GM23338 (cell line): ENCODE measurements around the gene SIRPA.

Experiments used
- CREB1 ChIP-seq: fragments of 250-450 bp; sonication (Bioruptor Pico); IDR thresholded peaks from 2 replicates; pipeline ENCODE4 v1.5.0; 2020; ENCODE audit warnings: low read depth, mild to moderate bottlenecking, moderate library complexity
- EZH2 ChIP-seq: fragments of 200-600 bp; sonication (generic); IDR thresholded peaks from one replicate; pipeline ENCODE4 v1.8.0; 2017; ENCODE audit warnings: antibody characterized with exemption, mild to moderate bottlenecking, low read depth; ENCODE audit not compliant: unreplicated experiment
- EZH2phosphoT487 ChIP-seq: fragments of 200-600 bp; sonication (generic); IDR thresholded peaks from one replicate; pipeline ENCODE4 v1.8.1; 2018; ENCODE audit warnings: antibody characterized with exemption; ENCODE audit not compliant: unreplicated experiment
- JUNB ChIP-seq: IDR thresholded peaks from one replicate; pipeline ENCODE4 v1.6.1; 2016; ENCODE audit warnings: antibody characterized with exemption; ENCODE audit not compliant: unreplicated experiment
- NANOG ChIP-seq: IDR thresholded peaks from 2 replicates; pipeline ENCODE4 v1.6.1; 2016; ENCODE audit warnings: antibody characterized with exemption, borderline replicate concordance
- POLR2AphosphoS5 ChIP-seq: IDR thresholded peaks from 2 replicates; pipeline ENCODE4 v1.6.1; 2016; ENCODE audit warnings: antibody characterized with exemption, low read depth
- ZNF114 ChIP-seq: fragments of 250-450 bp; sonication (Bioruptor Pico); IDR thresholded peaks from 2 replicates; pipeline ENCODE4 v1.5.0; 2020; ENCODE audit warnings: mild to moderate bottlenecking, moderate library complexity
- ZNF331 ChIP-seq: fragments of 250-450 bp; sonication (Bioruptor Pico); IDR thresholded peaks from 2 replicates; pipeline ENCODE4 v1.5.0; 2020; ENCODE audit warnings: low read depth, mild to moderate bottlenecking, moderate library complexity
- TF ChIP-seq, protein P1 (sequence below), 2 experiments: fragments of 200-600 bp in 1 of 2; sonication (generic) in 1 of 2; conservative IDR thresholded peaks; 2 replicates each; pipeline versions ENCODE4 v1.5.1 to v1.6.1; 2016 to 2017; ENCODE audit warnings: antibody characterized with exemption in 2 of 2, low read depth in 2 of 2, mild to moderate bottlenecking in 2 of 2, moderate library complexity in 1 of 2
- TF ChIP-seq, protein P2 (sequence below): IDR thresholded peaks from one replicate; pipeline ENCODE4 v1.6.1; 2018; ENCODE audit warnings: antibody characterized with exemption; ENCODE audit not compliant: unreplicated experiment

GRCh38 chr20:1862663-1863053 lies 32.5 kb upstream of the SIRPA start:
- no peak for TF ChIP-seq ZNF114
- TF ChIP-seq, protein P1, sequence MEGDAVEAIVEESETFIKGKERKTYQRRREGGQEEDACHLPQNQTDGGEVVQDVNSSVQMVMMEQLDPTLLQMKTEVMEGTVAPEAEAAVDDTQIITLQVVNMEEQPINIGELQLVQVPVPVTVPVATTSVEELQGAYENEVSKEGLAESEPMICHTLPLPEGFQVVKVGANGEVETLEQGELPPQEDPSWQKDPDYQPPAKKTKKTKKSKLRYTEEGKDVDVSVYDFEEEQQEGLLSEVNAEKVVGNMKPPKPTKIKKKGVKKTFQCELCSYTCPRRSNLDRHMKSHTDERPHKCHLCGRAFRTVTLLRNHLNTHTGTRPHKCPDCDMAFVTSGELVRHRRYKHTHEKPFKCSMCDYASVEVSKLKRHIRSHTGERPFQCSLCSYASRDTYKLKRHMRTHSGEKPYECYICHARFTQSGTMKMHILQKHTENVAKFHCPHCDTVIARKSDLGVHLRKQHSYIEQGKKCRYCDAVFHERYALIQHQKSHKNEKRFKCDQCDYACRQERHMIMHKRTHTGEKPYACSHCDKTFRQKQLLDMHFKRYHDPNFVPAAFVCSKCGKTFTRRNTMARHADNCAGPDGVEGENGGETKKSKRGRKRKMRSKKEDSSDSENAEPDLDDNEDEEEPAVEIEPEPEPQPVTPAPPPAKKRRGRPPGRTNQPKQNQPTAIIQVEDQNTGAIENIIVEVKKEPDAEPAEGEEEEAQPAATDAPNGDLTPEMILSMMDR (conservative IDR thresholded peaks at IDR 0.05; ENCODE audit: low read depth in 2 of 2), result no peak
- no peak for TF ChIP-seq EZH2
- no peak for TF ChIP-seq JUNB
- no peak for TF ChIP-seq POLR2AphosphoS5
- TF ChIP-seq, protein P2, sequence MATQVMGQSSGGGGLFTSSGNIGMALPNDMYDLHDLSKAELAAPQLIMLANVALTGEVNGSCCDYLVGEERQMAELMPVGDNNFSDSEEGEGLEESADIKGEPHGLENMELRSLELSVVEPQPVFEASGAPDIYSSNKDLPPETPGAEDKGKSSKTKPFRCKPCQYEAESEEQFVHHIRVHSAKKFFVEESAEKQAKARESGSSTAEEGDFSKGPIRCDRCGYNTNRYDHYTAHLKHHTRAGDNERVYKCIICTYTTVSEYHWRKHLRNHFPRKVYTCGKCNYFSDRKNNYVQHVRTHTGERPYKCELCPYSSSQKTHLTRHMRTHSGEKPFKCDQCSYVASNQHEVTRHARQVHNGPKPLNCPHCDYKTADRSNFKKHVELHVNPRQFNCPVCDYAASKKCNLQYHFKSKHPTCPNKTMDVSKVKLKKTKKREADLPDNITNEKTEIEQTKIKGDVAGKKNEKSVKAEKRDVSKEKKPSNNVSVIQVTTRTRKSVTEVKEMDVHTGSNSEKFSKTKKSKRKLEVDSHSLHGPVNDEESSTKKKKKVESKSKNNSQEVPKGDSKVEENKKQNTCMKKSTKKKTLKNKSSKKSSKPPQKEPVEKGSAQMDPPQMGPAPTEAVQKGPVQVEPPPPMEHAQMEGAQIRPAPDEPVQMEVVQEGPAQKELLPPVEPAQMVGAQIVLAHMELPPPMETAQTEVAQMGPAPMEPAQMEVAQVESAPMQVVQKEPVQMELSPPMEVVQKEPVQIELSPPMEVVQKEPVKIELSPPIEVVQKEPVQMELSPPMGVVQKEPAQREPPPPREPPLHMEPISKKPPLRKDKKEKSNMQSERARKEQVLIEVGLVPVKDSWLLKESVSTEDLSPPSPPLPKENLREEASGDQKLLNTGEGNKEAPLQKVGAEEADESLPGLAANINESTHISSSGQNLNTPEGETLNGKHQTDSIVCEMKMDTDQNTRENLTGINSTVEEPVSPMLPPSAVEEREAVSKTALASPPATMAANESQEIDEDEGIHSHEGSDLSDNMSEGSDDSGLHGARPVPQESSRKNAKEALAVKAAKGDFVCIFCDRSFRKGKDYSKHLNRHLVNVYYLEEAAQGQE, result no peak
- no peak for TF ChIP-seq EZH2phosphoT487
- no peak for TF ChIP-seq NANOG
- TF ChIP-seq ZNF331, result no peak
- no peak for TF ChIP-seq CREB1 (CRISPR knock-in tag)
